ENCODE data around the gene KIAA1958. TPM values are rescaled to one million over a fixed set of nuclear protein-coding genes. Genes with fewer than 3 reads are reported as not detected.

The KIAA1958 gene
- total RNA-seq, 4 donors from 2014 or later = 13.1 to 17.2 (median 16.7) TPM

DNA sequence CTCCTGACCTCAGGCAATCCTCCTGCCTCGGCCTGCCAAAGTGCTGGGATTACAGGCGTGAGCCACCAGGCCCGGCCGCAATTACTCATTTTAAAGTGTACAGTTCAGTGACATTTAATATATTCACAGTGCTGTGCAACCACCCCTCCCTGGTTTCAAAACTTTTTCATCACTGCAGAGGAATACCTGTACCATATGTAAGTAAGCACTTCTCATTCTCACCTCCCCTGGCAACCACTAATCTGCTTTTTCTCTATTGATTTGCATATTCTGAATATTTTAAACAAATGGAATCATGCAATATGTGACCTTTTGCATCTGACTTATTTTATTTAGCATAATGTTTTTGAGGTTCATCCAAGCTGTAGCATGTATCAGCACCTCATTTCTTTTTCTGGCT is 21.3 kb upstream of the KIAA1958 start:
- Histone ChIP-seq H3K9me3 (no peaks in the 10 kb centered on the region), H3K27ac (no peak overlapping the region), H3K27me3 (no peaks in the 10 kb centered on the region), H3K36me3 (peaks cover 0 to 16% (median 0%) of the 10 kb centered on the region in 3 donors), H3K4me1 (no peaks in the 10 kb centered on the region), H3K4me3 (no peak overlapping the region)
- TF ChIP-seq, protein P1, sequence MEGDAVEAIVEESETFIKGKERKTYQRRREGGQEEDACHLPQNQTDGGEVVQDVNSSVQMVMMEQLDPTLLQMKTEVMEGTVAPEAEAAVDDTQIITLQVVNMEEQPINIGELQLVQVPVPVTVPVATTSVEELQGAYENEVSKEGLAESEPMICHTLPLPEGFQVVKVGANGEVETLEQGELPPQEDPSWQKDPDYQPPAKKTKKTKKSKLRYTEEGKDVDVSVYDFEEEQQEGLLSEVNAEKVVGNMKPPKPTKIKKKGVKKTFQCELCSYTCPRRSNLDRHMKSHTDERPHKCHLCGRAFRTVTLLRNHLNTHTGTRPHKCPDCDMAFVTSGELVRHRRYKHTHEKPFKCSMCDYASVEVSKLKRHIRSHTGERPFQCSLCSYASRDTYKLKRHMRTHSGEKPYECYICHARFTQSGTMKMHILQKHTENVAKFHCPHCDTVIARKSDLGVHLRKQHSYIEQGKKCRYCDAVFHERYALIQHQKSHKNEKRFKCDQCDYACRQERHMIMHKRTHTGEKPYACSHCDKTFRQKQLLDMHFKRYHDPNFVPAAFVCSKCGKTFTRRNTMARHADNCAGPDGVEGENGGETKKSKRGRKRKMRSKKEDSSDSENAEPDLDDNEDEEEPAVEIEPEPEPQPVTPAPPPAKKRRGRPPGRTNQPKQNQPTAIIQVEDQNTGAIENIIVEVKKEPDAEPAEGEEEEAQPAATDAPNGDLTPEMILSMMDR (IDR thresholded peaks at IDR 0.05) = no peak
- TF ChIP-seq POLR2A (IDR thresholded peaks at IDR 0.05) = no peak
- DNase-seq = no peak

DNA sequence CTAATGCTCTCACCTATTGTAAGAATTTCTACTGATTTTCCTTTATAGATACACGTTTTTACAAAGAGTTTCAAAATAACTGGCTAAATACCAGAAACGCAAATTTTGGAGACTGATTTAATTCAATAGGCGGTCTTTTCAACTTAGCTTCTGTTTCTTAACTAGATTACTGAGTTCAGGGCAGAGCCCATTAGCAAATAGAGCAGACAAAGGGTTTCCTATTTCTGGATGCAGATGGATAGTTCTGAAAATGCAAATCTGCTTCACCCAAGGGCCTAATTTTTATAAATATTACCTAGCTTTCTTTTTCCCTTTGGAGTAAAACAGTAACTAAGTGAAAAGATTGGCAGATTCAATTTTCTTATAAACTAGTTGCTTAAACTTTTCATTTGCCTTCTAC is 13.6 kb upstream of the KIAA1958 start:
- Histone ChIP-seq H3K4me3 (no peak overlapping the region), H3K27ac (no peak overlapping the region), H3K9me3 (no peaks in the 10 kb centered on the region), H3K4me1 (no peaks in the 10 kb centered on the region), H3K27me3 (no peaks in the 10 kb centered on the region), H3K36me3 (peaks cover 0 to 5% (median 0%) of the 10 kb centered on the region in 3 donors)
- TF ChIP-seq, protein P1 (IDR thresholded peaks at IDR 0.05) = no peak
- no peak for TF ChIP-seq POLR2A (IDR thresholded peaks at IDR 0.05)
- DNase-seq = no peak

DNA sequence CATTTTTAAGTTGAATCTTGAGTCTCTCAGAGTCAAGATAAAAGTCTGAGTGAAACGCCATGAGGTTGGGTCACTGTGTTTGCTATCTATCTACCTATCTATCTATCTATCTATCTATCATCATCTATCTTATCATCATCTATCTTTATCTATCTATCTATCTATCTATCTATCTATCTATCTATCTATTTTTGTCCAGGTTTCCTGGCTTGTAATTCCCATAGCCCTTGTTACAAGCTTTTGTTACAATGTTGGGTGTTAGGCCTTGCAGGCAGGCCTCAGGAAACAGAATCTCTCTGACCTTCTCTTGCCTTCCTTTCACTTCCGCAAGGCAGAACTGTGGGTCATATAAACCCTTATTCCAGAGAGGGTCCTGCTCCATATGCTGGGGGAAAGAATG is 12.6 kb upstream of the KIAA1958 start:
- Histone ChIP-seq H3K27ac (no peak overlapping the region), H3K36me3 (peaks cover 0 to 5% (median 0%) of the 10 kb centered on the region in 3 donors), H3K4me1 (no peaks in the 10 kb centered on the region), H3K9me3 (no peaks in the 10 kb centered on the region), H3K27me3 (no peaks in the 10 kb centered on the region), H3K4me3 (no peak overlapping the region)
- TF ChIP-seq POLR2A (IDR thresholded peaks at IDR 0.05) = no peak
- no peak for DNase-seq

DNA sequence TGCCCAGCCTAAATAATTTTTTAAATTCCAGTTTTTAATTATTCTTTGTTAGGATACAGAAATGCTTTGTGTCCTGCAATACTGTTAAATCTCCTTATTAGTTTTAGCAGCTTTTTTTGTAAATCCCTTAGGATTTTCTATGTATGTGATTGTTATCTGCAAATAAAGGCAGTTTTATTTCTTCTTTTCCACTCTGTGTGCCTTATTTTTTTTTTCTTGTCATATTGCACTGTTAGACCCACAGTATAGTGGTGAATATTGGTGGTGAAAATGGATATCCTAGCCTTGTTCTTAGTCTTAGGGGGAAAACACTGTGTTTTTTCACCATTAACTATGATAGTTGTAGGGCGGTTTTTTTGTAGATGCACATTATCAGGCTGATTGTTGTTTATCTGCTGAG is 11.3 kb upstream of the KIAA1958 start:
- peaks cover 0 to 5% (median 0%) of the 10 kb centered on the region in 3 donors for H3K36me3 ChIP-seq
- H3K27me3 ChIP-seq = no peaks in the 10 kb centered on the region
- H3K4me3 ChIP-seq = no peak overlapping the region
- H3K9me3 ChIP-seq = no peaks in the 10 kb centered on the region
- no peak for DNase-seq
- no peaks in the 10 kb centered on the region for H3K4me1 ChIP-seq
- H3K27ac ChIP-seq = no peak overlapping the region
- no peak for TF ChIP-seq POLR2A (IDR thresholded peaks at IDR 0.05)

DNA sequence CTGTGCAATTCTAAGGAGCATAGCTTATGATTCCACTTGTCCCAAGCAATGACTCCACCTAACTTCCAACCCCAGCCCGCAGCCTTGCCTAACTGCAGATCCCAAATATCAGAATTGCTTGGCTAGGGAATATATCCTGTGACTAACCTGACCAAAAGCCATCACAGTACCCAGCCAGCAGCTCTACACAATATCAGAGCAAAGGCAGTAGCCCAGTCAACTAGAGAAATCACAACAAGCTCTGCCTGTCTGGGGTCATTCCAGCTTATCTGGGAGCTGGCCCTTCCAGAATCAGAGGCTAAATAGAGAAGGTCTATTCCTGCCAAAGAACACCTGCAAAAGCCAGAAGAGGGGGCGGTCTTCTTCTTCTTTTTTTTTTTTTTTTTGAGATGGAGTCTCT is 9.3 kb upstream of the KIAA1958 start:
- Histone ChIP-seq H3K9me3 (no peaks in the 10 kb centered on the region), H3K36me3 (peaks cover 0 to under 1% (median 0%) of the 10 kb centered on the region in 3 donors), H3K27me3 (no peaks in the 10 kb centered on the region), H3K4me3 (no peak overlapping the region), H3K4me1 (no peaks in the 10 kb centered on the region), H3K27ac (no peak overlapping the region)
- no peak for DNase-seq
- TF ChIP-seq POLR2A (IDR thresholded peaks at IDR 0.05) = no peak
- TF ChIP-seq, protein P1 (IDR thresholded peaks at IDR 0.05) = no peak

DNA sequence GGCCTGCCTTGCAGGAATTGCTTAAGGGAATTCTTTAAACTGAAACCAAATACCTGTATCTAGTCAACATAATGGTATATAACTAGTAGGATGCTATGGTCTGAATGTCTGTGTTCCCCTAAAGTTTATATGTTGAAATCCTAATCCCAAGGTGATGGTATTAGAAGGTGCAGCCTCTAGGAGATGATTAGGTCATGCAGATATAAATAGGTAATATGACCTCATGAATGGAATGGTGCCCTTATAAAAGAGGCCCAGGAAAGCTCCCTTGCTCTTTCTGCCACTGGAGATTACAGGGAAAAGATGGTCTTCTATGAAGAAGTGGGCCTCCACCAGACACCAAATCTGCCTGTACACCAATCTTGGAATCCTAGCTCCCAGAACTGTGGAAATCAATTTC is 7.4 kb upstream of the KIAA1958 start:
- Histone ChIP-seq H3K27ac (no peak overlapping the region), H3K27me3 (no peaks in the 10 kb centered on the region), H3K4me1 (no peaks in the 10 kb centered on the region), H3K9me3 (no peaks in the 10 kb centered on the region), H3K4me3 (no peak overlapping the region), H3K36me3 (no peaks in the 10 kb centered on the region)
- no peak for DNase-seq
- TF ChIP-seq, protein P1 (IDR thresholded peaks at IDR 0.05) = no peak
- TF ChIP-seq POLR2A (IDR thresholded peaks at IDR 0.05) = no peak

DNA sequence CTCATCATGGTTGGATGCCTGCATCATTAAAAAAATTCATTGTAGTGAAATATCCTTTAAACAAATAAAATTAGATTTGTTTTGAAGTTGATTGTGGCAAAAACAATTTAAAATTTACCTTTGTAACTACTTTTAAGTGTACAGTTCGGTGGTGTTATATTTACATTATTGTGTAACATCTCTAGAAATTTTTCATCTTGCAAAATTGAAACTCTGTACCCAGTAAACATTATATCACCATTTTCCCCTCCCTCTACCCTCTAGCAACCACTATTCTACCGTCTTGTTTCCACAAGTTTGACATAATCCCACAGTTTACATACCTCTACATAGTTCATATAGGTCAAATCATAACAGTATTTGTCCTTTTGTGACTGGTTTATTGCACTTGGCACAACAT is 2.0 kb upstream of the KIAA1958 start:
- TF ChIP-seq, protein P1 (IDR thresholded peaks at IDR 0.05) = no peak
- TF ChIP-seq POLR2A (IDR thresholded peaks at IDR 0.05) = no peak
- Histone ChIP-seq H3K27me3 (no peaks in the 10 kb centered on the region), H3K4me1 (peaks cover 0 to 13% (median 0%) of the 10 kb centered on the region in 4 donors), H3K27ac (no peak overlapping the region), H3K36me3 (no peaks in the 10 kb centered on the region), H3K9me3 (no peaks in the 10 kb centered on the region), H3K4me3 (no peak overlapping the region)
- no peak for DNase-seq

All from Peyer's patch (tissue), 4 donors.